Measurements from ENCODE around the gene FNDC8.
"Not testable (repeated sequence)": the region's sequence is repeated elsewhere in the genome, so short reads cannot be mapped to it uniquely, and the experiment has no call there.

FNDC8 gene

DNA sequence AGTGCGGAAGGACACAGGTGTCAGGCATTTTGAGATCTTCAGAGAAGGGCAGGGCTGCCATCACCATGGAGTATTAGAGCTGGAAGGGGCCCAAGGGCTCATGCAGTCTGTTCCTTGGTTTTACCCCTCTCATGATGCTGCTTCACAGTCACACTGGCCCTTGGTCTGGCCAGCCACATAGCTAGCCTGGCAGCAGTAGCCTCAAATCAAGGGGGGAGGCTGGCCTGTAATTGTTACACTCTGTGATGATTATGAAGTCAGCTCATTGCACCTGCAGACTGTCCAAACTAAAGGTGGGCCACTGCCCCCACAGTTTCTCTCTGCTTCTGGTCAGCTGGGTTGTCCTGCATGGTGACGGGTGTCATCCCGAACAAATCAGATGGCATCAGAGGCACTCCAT, at the start of gene FNDC8:
TSS of gene FNDC8 (plus strand) at position 301 of the 400 bp plus-strand sequence. CDS start at position 380, 79 bp downstream.
- H3K4me3 ChIP-seq (ENCODE audit: low read depth, low read length), result no peak within 1 kb of the TSS

DNA sequence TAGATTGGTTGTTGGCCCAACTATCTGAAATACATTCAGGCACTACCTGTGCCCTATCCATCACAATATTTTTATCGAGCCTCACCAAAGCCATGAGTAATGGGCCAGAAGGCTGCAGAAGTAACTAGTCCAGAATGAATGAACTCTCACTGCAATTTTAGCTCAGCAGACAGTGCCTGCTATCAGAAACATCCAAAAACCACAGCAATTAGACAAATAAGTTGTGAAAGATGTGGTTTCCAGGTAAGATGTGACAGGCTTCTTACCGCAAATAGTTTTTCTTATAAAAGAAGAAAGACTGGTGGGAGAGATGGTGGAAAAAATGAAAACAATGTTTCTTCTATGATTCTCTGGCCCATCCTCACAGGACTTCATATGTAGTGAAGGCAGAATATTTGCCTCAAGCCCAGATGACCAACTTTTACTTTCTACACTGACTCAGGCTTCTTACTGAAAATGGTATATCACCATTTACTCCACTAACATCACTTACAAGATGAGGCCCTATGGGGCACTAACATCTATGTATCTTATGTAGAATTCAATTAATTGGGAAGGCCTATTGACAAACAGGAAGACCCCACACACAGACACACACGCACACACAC, 48.1 kb upstream of the FNDC8 start:
- no peak overlapping the region for H3K4me3 ChIP-seq (ENCODE audit: low read depth, low read length)

DNA sequence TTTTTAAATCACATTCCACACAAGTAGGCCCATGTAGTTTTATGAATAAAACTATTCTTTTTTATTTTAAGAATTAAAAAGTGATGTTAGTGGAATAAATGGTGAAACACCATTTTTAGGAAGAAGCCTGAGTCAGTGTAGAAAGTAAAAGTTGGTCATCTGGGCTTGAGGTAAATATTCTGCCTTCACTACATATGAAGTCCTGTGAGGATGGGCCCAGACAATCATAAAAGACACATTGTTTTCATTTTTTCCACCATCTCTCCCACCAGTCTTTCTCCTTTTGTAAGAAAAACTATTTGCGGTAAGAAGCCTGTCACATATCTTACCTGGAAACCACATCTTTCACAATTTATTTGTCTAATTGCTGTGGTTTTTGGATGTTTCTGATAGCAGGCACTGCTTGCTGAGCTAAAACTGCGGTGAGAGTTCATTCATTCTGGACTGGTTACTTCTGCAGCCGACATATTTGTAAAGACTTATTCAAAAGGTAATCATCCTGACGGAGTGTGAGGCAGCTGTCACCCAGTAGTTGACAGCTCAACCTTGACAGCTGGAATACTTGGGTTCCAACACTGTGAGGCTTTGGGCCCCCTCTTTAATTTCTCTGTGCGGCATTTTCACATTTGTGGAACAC, 47.3 kb upstream of the FNDC8 start:
- no peak overlapping the region for H3K4me3 ChIP-seq (ENCODE audit: low read depth, low read length)

DNA sequence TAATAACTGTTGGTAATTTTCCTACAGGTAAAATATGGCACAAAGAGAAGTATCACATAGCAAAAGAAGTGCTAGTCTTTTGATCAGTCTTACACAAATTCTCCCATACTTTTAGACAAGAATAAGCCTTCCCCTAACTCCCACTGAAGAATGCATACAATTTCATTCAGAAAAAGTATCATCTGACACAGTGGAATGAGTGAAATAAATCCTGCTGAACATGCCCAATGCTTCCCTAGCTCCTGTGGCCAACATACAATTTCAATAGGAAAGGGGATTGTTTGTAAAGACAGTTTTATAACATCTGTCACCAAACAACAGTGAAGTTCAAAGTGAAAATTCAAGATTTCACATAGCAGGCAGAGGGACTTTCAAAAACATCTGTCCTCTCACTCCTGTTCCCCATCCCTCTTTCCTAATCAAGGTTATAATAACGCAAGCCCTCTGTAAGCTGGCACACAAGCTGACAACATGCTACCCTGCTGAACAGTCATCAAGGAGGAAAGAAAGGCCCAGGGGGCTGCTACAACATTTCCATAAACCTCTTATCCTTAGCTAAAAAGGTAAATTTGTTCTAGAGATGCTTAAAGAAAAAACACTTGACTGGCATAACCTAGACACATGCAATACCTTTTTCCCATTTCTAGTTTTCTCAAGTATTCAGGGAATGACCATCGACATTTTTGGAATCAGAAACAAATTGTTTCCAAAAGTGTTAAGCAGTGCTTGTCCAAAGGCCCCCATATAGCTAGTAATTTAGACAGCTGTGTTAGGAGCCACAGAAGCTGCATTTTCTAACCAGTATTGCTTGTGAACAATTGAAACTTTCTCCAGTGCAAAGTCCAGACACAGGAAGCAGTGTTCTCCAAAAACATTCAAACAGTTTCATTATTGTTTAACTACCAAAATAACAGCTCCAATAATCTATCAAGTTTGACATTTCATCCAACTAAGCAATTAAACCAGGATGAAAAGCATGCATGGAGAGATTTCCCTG, 46.4 kb upstream of the FNDC8 start:
- no peak overlapping the region for H3K4me3 ChIP-seq (ENCODE audit: low read depth, low read length)

DNA sequence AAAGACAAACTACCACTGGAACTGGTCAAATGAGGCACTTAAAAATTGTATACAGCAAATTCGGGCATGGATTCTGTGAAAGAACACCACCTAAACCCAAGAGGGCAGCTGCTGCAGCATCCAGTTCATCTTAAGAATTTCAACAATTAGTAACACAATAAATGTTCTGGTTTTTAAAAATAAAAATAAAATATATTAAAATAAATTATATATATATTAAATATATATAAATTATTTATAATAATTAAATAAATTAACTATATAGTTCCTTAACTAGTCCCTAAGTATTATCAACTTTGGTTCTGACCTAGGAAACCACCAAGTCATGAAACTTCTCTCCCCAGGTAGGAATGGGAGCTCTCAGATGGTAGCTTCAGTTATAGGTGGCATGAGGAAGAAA, 44.5 kb upstream of the FNDC8 start:
- H3K4me3 ChIP-seq (ENCODE audit: low read depth, low read length), result no peak overlapping the region

DNA sequence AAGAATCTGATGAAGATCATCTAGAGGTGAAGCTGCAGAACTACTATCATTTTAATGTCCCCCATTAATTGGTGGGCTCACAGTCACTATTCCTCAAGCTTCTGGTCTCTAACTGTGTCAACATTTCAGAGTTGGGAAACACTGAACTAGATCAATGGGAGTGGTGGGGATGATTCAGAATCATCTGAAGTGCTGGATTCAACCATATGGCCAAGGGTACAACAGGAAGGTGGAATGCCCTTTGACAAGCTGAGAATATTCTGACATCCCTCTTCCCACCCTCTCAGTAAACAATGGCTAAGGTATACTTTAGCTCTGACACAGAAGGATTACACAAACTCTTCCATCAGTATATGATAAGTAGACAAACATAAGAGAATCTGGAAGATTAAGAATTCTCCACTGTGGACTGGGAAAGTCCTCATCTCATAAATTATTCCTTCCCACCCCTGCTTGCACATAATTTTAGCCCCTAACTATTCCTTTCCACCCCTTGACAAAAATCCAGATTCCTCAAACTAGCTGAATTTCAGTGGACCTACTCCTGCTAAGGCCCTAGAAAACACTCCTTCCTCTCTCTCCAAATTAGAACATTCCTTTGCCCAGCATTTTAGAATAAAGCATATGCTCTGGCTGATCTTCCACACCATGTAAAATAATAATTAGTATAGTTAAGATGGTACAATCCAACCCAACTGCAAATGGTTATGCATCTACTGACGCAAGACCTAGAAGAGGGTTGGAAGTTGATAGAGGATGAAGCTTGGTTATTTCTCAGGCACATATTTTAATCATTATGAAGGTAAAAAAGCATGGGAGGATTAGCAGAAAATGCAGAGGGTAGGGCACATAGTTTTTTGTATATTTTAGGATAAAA, 41.6 kb upstream of the FNDC8 start:
- no peak overlapping the region for H3K4me3 ChIP-seq (ENCODE audit: low read depth, low read length)

DNA sequence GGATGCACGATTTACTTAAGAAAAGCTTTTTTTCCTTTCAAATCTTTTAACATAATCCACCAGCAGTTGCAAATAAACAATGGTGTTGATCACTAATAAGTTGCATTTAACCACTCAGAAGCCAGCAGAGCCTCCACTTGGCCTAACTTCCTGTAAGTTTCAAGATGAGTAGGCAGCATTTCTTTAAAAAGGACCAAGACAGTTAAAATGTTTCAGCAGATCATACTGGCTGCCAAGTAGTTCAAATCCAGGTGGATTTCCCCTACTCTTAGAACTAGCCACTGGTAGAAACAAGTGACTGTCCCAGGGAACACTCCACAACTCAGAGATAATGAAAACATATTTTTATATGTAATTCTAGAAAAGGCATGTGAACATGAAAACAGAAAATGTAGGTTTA, 40.9 kb upstream of the FNDC8 start:
- H3K4me3 ChIP-seq (ENCODE audit: low read depth, low read length), result no peak overlapping the region

DNA sequence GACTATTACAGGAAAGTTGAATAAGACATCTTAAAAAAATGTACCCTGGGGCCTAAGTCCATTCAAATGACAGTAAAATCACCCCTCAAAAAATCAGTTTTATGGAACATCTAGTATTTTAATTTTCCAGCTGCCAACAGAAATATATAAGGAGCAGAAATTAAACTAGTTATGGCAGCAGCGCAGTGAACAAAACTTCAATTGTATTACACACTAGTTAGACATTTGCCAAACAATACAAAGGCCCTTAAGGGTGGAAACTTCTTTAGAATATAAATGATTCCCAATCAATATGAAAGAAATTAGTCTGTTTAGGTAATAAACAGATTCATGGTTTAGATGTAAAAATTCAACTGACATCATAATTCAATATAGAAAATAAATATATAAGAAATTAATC, 39.8 kb upstream of the FNDC8 start:
- no peak overlapping the region for H3K4me3 ChIP-seq (ENCODE audit: low read depth, low read length)

DNA sequence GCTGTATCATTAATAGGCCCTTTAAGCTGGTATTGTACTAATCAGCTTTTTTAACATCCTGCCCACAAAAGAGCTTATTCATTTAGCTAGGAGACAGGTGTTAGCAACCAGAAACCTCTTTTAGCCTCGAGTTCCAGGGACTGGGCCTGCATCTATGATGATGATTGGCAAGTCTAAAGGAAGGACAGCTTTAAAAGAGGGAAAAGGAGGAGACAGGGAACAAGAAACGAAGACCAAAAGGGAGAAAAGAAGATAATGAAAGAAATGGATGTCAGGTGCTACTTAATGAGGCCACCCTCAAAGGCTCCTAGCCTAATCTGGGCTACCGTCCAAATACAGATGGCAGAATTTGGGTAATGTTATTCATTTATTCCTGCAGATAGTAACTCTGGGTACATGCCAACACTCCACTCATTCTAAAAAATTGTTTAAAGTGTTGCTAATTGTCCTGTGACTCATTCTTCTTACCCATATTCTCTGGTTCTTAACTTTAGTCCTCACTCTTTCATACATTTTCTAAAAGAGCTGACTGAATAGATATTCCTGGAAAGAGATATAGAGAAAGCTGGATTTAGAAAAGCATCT, 39.2 kb upstream of the FNDC8 start:
- no peak overlapping the region for H3K4me3 ChIP-seq (ENCODE audit: low read depth, low read length)

DNA sequence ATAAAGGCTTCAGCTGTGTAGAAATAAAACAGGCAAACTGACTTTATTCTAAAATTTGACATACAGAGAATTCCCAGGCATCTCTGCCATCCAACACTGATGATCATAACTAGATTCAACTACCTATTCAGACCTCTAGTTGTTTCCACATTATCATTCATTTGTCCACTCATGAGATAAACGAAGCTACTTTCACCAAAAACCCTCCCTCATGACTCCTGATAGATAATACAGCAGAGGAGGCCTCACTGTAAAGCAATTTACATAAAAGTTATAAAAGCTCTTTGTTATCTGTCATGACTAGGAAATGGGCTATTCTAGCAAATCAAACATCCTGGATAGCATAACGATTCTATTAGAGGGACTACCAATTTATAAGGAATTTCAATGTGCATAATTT, 38.3 kb upstream of the FNDC8 start:
- no peak overlapping the region for H3K4me3 ChIP-seq (ENCODE audit: low read depth, low read length)

DNA sequence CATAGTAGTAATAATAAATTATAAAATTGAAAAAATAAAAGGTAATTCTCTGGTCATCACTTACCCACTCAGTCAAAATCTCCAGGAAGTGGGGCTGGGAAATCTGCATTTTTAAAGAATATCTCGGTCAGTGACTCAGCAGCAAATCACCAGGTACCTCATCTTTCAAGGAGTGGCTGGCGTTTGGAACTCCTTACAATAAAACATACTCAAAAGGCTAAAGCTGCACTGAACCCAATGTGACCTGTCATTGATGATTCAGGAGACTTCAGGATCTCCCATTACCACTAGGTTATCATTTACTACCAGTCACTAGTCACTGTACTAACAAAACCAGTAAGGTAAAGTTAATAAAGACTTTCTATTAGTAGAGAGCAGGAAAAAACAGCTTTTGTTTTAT, 36.4 kb upstream of the FNDC8 start:
- H3K4me3 ChIP-seq (ENCODE audit: low read depth, low read length), result no peak overlapping the region

DNA sequence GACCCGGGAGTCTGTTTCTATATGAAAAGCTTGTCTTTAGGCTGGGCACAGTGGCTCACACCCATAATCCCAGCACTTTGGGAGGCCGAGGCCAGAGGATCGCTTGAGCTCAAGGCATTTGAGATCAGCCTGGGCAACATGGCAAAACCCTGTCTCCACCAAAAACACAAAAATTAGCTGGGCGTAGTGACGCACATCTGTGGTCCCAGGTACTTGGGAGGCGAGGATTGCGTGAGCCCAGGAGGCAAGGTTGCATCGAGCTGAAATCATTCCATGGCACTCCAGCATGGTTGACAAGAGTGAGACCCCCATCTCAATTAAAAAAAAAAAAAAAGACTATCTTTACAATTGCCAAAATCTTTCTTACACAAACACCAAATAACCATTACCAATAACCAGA, 35.3 kb upstream of the FNDC8 start:
- no peak overlapping the region for H3K4me3 ChIP-seq (ENCODE audit: low read depth, low read length)

DNA sequence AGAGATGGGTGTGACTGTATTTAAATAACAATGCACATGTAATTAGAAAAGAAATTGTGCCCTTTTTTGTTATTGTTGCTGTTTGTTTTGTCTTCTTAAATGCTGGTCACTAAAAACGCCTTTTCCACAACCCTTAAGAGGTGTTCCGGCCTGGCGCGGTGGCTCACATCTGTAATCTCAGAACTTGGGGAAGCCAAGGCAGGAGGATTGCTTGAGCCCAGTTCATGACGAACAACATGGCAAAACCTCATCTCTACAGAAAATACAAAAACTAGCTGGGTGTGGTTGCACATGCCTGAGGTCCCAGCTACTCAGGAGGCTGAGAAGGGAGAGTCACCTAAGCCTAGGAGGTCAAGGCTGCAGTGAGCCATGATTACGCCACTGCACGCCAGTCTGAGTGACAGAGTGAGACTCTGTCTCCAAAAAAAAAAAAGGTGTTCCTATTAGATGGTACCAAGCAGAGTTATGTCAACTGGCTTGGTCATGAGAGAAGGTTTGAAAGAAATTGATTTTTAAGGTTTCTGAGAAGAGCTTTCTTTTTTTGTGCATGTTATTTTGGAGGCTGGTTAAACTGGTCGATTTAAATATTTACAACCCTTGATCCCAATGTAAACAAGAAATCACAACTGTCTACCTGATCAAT, 34.4 kb upstream of the FNDC8 start:
- H3K4me3 ChIP-seq (ENCODE audit: low read depth, low read length), result no peak overlapping the region

DNA sequence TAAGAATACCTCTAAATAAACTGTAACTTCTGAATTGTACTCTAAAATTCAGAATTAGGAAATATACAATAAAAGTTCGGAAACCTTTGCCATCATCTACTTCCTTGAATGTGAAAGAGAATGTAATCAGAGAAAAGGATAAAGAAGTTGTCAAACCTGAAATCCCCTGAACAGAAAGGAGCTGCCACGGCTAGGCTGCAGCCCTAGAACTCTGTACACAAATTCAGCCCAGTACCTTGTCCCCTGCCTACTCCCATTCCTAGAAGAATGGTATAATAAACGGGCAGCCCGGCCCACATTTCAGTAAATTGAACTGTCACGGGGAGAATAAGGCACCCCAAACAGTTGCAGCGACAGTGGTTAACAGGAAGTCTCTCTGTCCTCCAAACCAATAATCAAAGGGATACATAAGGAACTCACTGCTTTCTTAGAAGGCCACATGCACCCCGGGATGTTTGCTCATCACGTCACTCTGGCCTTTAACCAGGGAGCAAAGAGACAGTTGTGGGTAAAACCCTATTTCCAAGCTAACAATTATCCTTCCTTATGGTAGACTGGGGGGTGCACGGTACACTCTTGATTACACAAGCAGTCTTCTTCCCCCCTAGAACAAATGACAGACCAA, 33.6 kb upstream of the FNDC8 start:
- peak overlapping the region; percentile 72 for H3K4me3 ChIP-seq (ENCODE audit: low read depth, low read length)

DNA sequence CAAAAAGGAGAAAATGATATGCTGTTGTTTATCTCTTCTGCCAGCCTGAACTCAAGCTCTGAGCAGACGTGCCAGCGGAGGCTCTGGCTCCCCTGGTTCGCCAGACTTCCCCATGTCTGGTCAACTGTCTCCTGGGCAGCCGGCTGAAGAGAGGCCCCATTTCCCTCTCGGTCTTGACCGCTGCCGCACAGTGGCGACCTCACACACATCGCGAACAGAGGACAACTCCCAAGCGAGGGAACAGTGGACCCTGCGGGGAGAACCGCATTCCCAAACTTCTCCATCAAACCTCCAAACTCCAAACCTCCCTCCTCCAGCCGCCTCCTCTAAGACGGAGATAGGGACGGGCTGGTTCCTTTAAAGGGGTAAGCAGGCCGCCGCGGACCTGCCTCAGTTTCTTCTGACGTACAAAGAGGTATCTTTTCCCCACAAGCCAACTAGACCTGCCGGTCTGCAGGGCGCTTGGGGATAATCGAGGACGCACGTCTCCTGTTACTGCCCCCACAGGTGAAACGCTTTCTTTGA, 33.0 kb upstream of the FNDC8 start:
- peak overlapping the region; percentile 72 for H3K4me3 ChIP-seq (ENCODE audit: low read depth, low read length)

DNA sequence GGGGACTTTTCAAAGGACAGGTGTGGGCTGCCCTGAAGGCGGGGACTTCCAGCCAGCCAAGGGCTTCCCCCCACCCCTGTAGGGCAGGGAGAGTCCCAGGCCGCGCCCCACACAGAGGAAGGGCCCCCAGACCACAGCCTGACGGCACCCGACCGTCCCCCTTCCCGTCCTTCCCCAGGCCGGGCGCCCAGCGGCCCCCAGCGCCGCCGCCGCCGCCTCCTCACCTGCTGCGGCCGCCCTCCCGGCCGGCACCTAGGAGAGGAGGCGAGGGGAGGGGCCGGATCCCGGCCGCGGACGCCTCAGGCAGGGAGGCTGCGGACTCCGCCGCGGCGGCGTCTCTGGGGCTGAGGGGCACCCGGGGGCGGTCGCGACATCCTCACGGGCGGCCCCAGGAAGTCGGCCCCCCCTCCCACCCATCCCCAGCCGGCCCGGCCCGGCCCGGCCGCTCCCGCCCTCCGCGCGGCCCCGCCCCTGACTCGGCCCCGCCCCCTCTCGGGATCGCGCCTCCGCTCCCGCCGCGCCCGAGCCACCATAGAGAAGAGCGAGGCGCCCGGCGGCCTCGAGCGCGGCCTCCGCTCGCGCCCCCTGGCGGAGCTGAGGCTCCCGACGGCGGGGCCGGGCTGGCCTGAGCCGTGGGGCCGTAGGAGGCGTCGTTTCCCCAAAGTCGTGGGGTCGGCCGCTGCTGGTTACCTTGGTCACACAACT, 32.4 kb upstream of the FNDC8 start:
- peak overlapping the region; percentile 72 for H3K4me3 ChIP-seq (ENCODE audit: low read depth, low read length)

DNA sequence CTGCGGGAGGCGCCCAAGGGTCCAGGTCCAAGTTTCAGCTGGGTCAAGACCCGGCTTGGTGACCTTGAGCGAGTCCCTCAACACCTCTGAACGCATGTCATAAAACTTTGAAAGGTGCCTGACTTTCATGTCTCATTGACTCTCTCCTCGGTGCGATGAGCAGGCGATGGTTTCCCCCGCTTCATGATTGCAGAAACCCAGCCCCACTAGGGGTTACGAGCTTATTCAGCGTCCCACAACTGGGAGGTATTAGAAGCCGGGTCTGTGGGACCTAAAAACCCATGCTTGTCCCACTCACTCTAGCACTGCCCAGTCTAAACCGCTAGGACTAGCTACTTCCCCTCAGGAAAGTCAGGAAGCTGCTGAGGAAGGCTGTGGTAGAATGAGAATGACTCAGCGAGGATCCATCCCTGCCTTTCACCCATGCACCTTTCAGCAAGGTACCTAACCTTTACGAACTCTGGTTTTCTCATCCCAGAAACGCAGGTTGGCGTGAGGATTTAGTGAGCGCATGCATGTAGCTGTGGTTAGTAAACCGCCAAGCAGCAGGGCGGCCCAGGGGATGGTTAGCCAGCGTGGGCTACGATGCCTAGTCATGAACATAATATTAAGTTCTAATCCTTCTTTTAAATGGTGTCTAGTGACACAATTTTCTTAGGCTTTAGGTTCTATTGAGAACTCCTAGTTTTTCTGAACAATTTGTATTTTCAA, 31.7 kb upstream of the FNDC8 start:
- peak overlapping the region; percentile 20 for H3K4me3 ChIP-seq (ENCODE audit: low read depth, low read length)

DNA sequence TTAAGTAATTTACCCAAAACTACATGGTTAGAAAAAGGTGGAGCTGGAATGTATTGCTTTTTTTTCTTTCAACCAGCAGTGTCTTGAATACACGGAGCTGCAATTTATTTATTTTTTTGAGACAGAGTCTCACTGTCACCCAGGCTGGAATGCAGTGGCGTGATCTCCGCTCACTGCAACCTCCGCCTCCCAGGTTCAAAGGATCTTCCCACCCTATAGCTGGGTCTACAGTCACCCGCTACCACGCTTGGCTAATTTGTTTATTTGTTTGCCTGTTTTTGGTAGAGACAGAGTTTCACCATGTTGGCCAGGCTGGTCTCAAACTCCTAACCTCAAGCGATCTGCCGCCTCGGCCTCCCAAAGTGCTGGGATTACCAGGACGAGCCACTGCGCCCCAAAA, 30.7 kb upstream of the FNDC8 start:
- H3K4me3 ChIP-seq (ENCODE audit: low read depth, low read length), result not testable (repeated sequence)

Data from iPS-11a (cell line).